GM18508 (cell line): ENCODE measurements around the gene NPTXR.

Experiments used
- ATAC-seq: cut with Tn5 transposase; IDR thresholded peaks from one replicate; pipeline ENCODE4 v1.9.1; 2021; ENCODE audit warnings: moderate number of reproducible peaks; ENCODE audit not compliant: insufficient read depth, unreplicated experiment

The NPTXR gene

DNA sequence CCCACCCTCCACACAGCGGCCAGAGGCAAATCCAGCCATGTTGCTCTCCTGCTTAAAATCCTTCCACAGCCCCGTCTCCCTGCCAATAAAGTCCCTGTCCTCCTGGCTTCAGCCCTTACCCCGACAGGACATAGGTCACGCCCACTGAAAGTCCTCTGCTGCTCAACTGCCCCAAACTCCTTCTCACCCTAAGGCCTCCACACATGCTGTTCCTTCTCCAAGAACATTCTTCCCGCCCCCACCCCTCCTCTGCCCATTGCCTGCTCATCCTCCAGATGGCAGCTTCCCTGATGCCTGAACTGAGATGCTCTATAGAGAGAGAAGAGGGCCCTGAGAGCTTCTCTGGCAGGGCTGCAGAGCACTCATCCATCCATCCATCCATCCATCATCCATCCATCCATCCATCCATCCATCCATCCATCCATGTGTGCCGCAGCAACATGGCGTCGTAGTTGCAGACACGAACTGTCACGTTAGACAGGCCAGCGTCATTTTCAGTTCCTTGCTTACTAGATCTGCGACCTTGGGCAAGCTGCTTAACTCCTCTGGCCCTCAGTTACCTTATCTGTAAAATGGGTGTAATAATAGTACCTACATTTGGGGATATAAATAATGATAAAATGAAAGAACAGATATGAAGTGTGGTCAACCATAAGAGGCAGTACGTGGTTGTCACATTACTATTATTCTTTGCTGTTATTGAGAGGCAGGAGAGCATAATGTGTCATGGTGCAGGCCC, 9.4 kb downstream of the NPTXR start:
- no peak for ATAC-seq

- ATAC-seq: no peak
Measured at GRCh38 chr22:38833061-38833460, 10.8 kb downstream of the NPTXR start.

- ATAC-seq: no peak
Measured at GRCh38 chr22:38832005-38832978, 11.5 kb downstream of the NPTXR start.

GRCh38 chr22:38831166-38831945, 12.5 kb downstream of the NPTXR start:
- no peak for ATAC-seq

GRCh38 chr22:38830845-38831108, 13.1 kb downstream of the NPTXR start:
- no peak for ATAC-seq

DNA sequence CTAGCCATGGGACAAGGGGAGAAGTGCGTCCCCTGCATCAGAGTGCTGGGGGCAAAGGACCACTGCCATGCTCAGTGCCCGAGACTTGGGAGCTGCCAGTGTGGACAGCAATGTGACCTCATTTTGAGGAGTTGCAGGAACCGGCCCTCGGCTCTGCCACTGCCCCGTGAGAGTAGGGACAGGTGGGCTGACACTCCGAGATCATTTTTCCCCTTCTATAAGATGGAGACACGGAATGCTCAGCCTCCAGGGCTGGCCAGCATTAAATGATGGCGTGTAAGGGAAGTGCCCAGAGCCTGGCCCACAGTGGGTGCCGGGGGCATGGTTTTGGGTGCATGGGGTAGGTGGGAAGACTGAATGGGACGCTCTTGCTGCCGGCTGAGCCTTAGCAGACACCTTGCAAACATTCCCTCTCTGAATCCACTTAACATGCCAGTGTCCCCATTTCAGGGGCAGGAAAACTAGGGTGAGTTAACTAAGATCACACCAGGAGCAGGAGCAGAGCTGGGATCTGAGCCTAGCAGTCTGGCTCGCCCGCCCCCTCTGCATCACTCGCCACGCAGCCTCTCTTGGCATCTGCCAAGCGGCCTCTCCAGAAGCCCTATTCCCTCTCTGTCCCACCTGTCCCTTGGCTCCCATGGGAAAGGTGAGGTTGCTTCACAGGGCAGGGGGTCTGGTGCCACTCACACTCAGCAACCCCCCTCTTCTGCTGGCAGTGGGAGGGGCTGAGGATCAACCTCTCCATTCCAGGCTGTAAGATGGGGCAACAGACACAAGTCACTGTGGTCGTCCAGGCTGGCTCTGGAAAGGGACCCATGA, 13.6 kb downstream of the NPTXR start:
- no peak for ATAC-seq

DNA sequence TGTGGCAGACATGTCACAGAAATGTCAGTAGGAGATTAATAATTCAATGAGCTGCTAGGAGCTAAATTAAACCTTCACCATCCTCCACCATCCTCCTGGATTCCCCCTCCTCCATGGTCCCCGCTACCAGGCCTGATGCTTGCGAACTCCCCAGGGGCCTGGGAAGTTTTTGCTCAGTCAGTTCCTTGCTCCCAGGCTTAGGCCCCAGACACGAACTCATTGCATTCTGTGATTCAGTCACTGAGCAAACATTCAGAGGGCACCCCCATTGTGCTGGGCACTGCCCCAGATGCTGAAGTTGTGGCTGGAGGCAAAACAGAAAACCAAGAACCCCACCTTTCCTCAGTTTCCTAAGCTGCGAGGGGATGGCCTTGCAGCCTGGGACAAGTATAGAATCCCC, 14.3 kb downstream of the NPTXR start:
- no peak for ATAC-seq

DNA sequence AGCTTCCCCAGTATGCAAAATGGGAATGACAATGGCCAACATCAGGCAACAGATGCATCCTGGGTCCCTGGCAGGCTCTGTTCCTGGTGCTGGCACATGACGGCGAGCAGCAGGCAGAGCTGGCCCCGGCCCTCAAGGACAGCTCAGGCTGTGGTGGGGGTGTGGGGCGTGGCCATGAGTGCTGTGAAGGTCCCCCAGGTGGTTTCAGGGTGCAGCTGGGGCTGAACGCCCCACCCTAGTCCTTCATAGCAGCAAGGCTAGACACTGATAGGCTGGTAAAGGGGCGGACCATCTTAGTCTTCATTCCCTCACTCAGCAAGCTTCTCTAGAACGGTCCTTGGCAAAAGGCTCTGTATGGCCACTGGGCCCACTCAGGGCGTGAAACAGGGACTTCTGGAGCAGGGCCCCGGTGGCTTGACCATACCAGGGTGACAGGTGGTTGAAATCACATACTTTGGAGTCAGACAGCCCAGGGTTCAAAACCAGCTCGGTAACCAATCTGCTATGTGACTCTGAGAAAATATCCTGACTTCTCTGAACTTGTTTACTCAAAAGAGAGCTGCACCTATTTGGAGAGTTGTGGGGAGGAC, 15.1 kb downstream of the NPTXR start:
- no peak for ATAC-seq

GRCh38 chr22:38828191-38828590, 15.6 kb downstream of the NPTXR start:
- no peak for ATAC-seq

GRCh38 chr22:38827510-38827909, 16.3 kb downstream of the NPTXR start:
- no peak for ATAC-seq

DNA sequence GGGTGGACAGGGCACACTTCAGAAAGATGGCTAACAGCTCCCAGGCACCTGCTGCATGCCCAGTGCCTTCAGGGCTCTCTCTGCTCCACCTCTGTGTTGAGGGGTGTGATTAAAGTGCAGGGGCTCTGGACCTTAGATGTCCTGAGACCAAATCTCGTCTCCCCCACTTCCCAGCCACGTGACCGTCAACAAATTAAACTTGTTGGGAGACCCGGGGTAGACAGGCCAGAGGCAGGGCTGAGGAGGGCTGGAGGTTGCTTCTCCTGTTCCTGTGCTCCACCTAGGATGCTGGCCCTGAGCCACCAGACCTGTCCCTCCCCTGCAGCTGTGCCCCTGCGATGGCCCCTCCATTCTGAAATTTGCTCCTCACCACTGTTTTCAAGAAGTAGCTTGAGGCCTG, 17.0 kb downstream of the NPTXR start:
- ATAC-seq: no peak

DNA sequence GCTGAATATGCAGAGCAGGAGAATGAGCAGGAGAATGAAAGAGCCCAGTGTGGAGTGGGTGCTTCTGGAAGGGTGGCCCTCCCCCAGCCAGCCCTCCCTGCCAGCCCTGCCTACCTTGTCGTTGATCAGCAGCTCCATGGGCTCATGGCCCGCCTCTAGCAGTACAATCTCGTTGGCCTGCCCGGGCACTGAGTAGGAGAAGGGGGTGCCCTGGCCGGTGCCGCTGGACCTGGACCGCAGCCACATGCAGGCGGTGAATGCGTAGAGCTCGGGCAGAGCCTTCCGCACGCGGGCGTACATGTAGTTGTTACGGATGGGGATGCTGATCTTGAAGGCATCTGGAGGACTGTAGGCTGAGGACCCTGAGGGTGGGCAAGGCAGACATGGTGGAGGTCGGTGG, 17.4 kb downstream of the NPTXR start:
- ATAC-seq: no peak

- ATAC-seq: no peak
Measured at GRCh38 chr22:38824585-38824984, 19.2 kb downstream of the NPTXR start.

DNA sequence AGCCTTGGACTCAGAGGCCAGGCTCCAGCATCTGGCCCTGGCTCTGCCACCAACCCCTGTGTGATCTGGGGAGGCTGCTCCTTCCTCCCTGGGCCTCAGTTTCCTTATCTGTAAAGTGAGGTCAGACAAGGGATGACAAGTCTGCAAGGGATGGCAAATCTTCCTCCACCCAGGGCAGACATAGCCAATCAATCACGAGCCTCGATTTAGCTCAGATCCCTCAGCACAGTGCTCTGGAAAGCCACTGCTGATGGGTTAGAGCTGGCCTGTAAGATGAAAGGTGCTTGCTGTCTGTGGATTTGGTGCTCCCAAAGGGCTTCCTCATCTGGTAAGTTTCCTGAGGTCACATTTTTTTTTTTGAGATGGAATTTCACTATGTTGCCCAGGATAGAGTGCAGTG, 20.2 kb downstream of the NPTXR start:
- ATAC-seq: no peak

DNA sequence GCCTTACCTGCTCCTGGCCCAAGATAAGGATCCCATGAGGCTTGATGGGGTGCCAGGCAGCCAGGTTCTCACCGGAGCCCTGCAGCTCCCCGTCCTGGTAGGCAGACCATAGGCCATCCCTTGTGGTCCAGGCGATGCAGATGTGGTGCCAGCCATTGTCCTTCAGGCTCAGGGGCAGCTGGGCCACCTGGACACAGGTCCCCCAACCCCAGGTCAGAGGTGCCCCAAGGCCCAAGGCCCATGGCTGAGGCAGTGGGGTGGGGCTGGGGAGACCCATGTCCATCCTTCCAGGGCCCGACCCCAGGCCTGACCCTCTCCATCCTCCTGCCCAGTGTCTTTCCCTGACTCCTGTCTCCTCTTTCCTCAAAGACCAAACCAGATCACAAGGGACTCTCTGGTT, 20.8 kb downstream of the NPTXR start:
- no peak for ATAC-seq

DNA sequence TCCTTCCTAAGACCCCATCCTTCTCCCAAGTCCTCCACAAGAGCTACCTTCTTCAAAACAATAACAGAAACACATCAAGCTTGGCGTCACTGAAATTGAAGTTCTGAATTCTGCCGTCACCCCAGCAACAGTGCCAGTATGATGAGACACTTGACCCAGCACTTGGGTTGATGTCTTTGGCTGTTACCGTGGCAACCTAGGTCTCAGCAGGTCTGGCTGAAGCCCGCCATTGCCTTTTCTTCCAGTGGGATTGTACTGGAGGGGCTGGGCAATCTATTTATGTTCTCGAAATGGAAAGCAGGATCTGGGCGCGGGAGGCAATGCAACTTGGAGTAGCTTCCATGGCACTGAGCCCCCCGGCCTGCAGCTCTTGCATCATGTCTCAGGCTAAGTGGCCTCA, 23.8 kb downstream of the NPTXR start:
- ATAC-seq: no peak

GRCh38 chr22:38819387-38819940, 24.4 kb downstream of the NPTXR start:
- no peak for ATAC-seq

GRCh38 chr22:38817196-38817595, 26.6 kb downstream of the NPTXR start:
- ATAC-seq: no peak

- ATAC-seq: no peak
Measured at GRCh38 chr22:38815842-38816241, 28.0 kb downstream of the NPTXR start.

- no peak for ATAC-seq
Measured at GRCh38 chr22:38811241-38811640, 32.6 kb downstream of the NPTXR start.
